AG04449 (cell line): ENCODE results near the gene HOTAIR.

Experiments
- CTCF ChIA-PET: fragments of 350-600 bp; formaldehyde crosslinking; extraction: SDS; loops from one replicate; lab custom pipeline; 2021; ENCODE audit warnings: antibody characterized with exemption; lab: Yijun Ruan, JAX
- POLR2A ChIA-PET: fragments of 400-600, 350-600 bp; formaldehyde crosslinking; extraction: SDS; loops from one replicate; lab custom pipeline; 2020; ENCODE audit warnings: antibody characterized with exemption, inconsistent platforms; lab: Yijun Ruan, JAX
- DNase-seq: peaks from one replicate; pipeline ENCODE4 v3.0.0-alpha.2; 2010; ENCODE audit warnings: low read depth, low spot score
- H3K4me3 ChIP-seq: 2 replicates; pipeline ENCODE4 v1.5.1; 2011; ENCODE audit warnings: low read depth, mild to moderate bottlenecking, control low read depth, low read length
- CTCF ChIP-seq: IDR thresholded peaks from one replicate; pipeline ENCODE4 v1.5.1; 2011; ENCODE audit warnings: mild to moderate bottlenecking, moderate library complexity, low read length, control low read depth, inconsistent platforms; ENCODE audit not compliant: insufficient read depth; ENCODE audit errors: missing control alignments

HOTAIR gene

GRCh38 chr12:53982648-53983567 lies 8.2 kb upstream of the HOTAIR start:
- no peak for DNase-seq
- ChIA-PET CTCF (interaction anchor here (0.7 to 3.3 kb wide), 6 partner anchors 10 to 236 kb away, joined by 3 to 19 read pairs (median 4); no protein-coding TSS in a partner anchor), POLR2A (no interaction called here)
- peak overlapping the region; percentile 62 for H3K4me3 ChIP-seq
- TF ChIP-seq CTCF = no peak

- peak overlapping the region; percentile 62 for H3K4me3 ChIP-seq
- DNase-seq = no peak
- POLR2A ChIA-PET = interaction anchor here (0.5 to 1.5 kb wide), 5 partner anchors 9 to 36 kb away, joined by 3 to 11 read pairs (median 5); partner anchors contain the start of gene HOXC8
These were observed 7.1 kb upstream of the HOTAIR start for GRCh38 chr12:53981634-53982565.

GRCh38 chr12:53980802-53981496 lies 6.2 kb upstream of the HOTAIR start:
- no peak for DNase-seq
- CTCF ChIA-PET = interaction anchor here (0.6 to 3.6 kb wide), 15 partner anchors 9 to 238 kb away, joined by 3 to 23 read pairs (median 6); partner anchors contain the start of gene HOXC9
- POLR2A ChIA-PET = interaction anchor here (0.9 to 1.5 kb wide), 6 partner anchors 9 to 220 kb away, joined by 4 to 11 read pairs (median 5); no protein-coding TSS in a partner anchor
- H3K4me3 ChIP-seq = peak overlapping the region; percentile 62
- TF ChIP-seq CTCF = no peak

More at GRCh38 chr12:53981634-53982565, 7.1 kb upstream of the HOTAIR start:
- peak; percentile 18 for TF ChIP-seq CTCF
- CTCF ChIA-PET = interaction anchor here (0.6 to 3.6 kb wide), 15 partner anchors 9 to 237 kb away, joined by 3 to 23 read pairs (median 4); partner anchors contain the start of gene HOXC9

- no peak for TF ChIP-seq CTCF
- DNase-seq = no peak
- peak overlapping the region; percentile 62 for H3K4me3 ChIP-seq
- CTCF ChIA-PET = interaction anchor here (1.2 to 3.6 kb wide), 13 partner anchors 9 to 238 kb away, joined by 4 to 23 read pairs (median 7); no protein-coding TSS in a partner anchor
- POLR2A ChIA-PET = interaction anchor here (0.9 to 1.5 kb wide), 4 partner anchors 11 to 221 kb away, joined by 5 to 6 read pairs (median 5); no protein-coding TSS in a partner anchor
These were observed 5.5 kb upstream of the HOTAIR start for GRCh38 chr12:53980104-53980801.
